ENCODE data around the gene ACTR3C. TPM values are rescaled to one million over a fixed set of nuclear protein-coding genes. Genes with fewer than 3 reads are reported as not detected.
"Not testable (repeated sequence)": the region's sequence is repeated elsewhere in the genome, so short reads cannot be mapped to it uniquely, and the experiment has no call there.

ACTR3C gene
- total and polyA plus RNA-seq, 2 of the 13 experiments (the other 11 are each of a cell fraction or from before 2014, with no cell fraction given): 3.8 to 7.5 TPM

DNA sequence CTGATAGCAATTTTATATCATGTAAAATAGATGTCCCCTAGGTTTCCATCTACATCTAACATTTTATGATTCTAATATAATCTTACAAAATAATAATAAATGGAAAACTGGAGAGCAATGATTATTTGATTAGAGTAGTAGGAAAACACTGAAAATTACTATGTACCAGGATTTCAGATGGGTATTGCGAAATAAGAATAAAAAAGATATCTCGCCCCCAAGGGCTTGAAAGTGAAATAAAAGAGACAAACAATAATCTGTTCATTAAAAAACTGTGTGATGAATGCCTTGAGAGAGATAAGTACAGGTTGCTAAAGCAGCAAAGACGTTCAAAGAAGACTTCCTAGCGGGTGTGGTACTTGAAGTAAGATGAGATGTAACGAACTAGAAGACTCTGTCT, 60.7 kb downstream of the ACTR3C start:
- H3K9ac ChIP-seq (ENCODE audit: insufficient read depth, low read depth, low read length); H2AFZ ChIP-seq (ENCODE audit: low read length); intact Hi-C loops (cut with micrococcal nuclease; ENCODE audit: unreplicated experiment); in situ Hi-C loops (cut with HindIII; ENCODE audit: extremely low pct_ligation_motif_present, low pct_unique_long_range_greater_than_20kb); H3K4me2 ChIP-seq (ENCODE audit: low read depth, low read length); H3K27me3 ChIP-seq (ENCODE audit: control insufficient read depth in 1 of 2, insufficient read depth in 2 of 2, low read length in 2 of 2); POLR2A ChIA-PET; H3K27ac ChIP-seq (ENCODE audit: extremely low read length, insufficient read depth, low read length); H3K79me2 ChIP-seq (ENCODE audit: insufficient read depth, low read length); DNase-seq (ENCODE audit: low spot score); H3K36me3 ChIP-seq (replicated peaks in 1 of 2; ENCODE audit: control insufficient read depth in 1 of 2, insufficient read depth in 2 of 2, low read length in 2 of 2); BruUV-seq (replicated peaks); H3K4me1 ChIP-seq (ENCODE audit: insufficient read depth, low read length); CTCF ChIA-PET (ENCODE audit: low intra/inter-chr PET ratio, low total read pairs); H3K4me3 ChIP-seq (replicated peaks in 1 of 3; ENCODE audit: insufficient read depth in 1 of 3, low read depth in 2 of 3, low read length in 3 of 3); FAIRE-seq; ATAC-seq; H3K9me3 ChIP-seq (ENCODE audit: low read length); H4K20me1 ChIP-seq (ENCODE audit: insufficient read depth, low read length): not testable (repeated sequence)
- TF ChIP-seq CEBPB (IDR thresholded peaks at IDR 0.05; ENCODE audit: borderline replicate concordance, low read depth, low read length): peak; percentile 20; the same call in 1 of the 2 replicates
- WGBS (ENCODE audit: low lambda C conversion rate): 89% methylated on average over 5 of the region's 5 CpGs

DNA sequence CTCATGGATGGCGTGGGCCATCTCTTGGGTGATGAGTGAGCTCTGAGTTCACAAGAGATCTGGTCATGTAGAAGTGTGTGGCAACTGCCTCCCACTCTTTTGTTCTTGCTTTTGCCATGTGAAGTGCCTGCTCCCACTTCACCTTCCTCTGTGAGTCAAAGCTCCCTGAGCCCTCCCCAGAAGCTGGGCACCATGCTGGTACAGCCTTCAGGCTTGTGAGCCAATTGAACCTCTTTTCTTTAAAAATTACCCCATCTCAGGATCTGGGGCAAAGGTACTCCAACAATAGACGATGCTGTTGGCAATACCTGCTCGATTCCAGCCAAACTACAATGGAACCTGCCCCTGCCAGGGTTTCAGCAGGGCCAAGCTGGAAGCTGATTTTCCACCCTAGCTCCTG, 75.6 kb downstream of the ACTR3C start:
- FAIRE-seq; H3K4me1 ChIP-seq (ENCODE audit: insufficient read depth, low read length); H3K79me2 ChIP-seq (ENCODE audit: insufficient read depth, low read length); POLR2A ChIA-PET; H3K36me3 ChIP-seq (replicated peaks in 1 of 2; ENCODE audit: control insufficient read depth in 1 of 2, insufficient read depth in 2 of 2, low read length in 2 of 2); BruUV-seq (replicated peaks); H3K4me2 ChIP-seq (ENCODE audit: low read depth, low read length); H3K4me3 ChIP-seq (replicated peaks in 1 of 3; ENCODE audit: insufficient read depth in 1 of 3, low read depth in 2 of 3, low read length in 3 of 3); in situ Hi-C loops (cut with HindIII; ENCODE audit: extremely low pct_ligation_motif_present, low pct_unique_long_range_greater_than_20kb); H3K9me3 ChIP-seq (ENCODE audit: low read length); H3K27me3 ChIP-seq (ENCODE audit: control insufficient read depth in 1 of 2, insufficient read depth in 2 of 2, low read length in 2 of 2); intact Hi-C loops (cut with micrococcal nuclease; ENCODE audit: unreplicated experiment); ATAC-seq; H2AFZ ChIP-seq (ENCODE audit: low read length); H3K9ac ChIP-seq (ENCODE audit: insufficient read depth, low read depth, low read length); DNase-seq (ENCODE audit: low spot score); H3K27ac ChIP-seq (ENCODE audit: extremely low read length, insufficient read depth, low read length); CTCF ChIA-PET (ENCODE audit: low intra/inter-chr PET ratio, low total read pairs); H4K20me1 ChIP-seq (ENCODE audit: insufficient read depth, low read length): not testable (repeated sequence)
- WGBS (ENCODE audit: low lambda C conversion rate): 69% methylated on average over 2 of the region's 3 CpGs

DNA sequence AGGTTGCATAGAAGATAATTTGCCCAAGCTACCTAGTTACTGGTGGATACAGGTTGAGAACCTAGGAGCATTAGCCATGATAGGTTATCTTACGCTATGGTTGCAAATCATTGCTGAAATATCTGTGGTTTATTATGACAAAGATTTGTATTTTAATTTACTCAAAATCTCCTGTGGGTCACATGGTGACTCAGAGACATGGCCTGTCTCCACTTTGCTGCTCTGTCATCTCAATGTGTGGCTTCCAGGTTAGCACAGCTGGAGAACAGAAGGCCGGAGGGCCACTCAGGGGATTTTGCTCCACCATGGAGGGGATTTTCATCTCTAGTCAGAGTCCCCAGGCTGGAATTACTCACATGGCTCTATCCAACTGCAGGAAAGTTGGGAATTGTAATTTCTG, 78.1 kb downstream of the ACTR3C start:
- H3K27ac ChIP-seq (ENCODE audit: extremely low read length, insufficient read depth, low read length); ATAC-seq; H3K9ac ChIP-seq (ENCODE audit: insufficient read depth, low read depth, low read length); POLR2A ChIA-PET; CTCF ChIA-PET (ENCODE audit: low intra/inter-chr PET ratio, low total read pairs); H3K9me3 ChIP-seq (ENCODE audit: low read length); H3K36me3 ChIP-seq (replicated peaks in 1 of 2; ENCODE audit: control insufficient read depth in 1 of 2, insufficient read depth in 2 of 2, low read length in 2 of 2); H4K20me1 ChIP-seq (ENCODE audit: insufficient read depth, low read length); H3K4me1 ChIP-seq (ENCODE audit: insufficient read depth, low read length); H3K4me2 ChIP-seq (ENCODE audit: low read depth, low read length); in situ Hi-C loops (cut with HindIII; ENCODE audit: extremely low pct_ligation_motif_present, low pct_unique_long_range_greater_than_20kb); H3K79me2 ChIP-seq (ENCODE audit: insufficient read depth, low read length); intact Hi-C loops (cut with micrococcal nuclease; ENCODE audit: unreplicated experiment); H3K27me3 ChIP-seq (ENCODE audit: control insufficient read depth in 1 of 2, insufficient read depth in 2 of 2, low read length in 2 of 2); H2AFZ ChIP-seq (ENCODE audit: low read length); DNase-seq (ENCODE audit: low spot score); FAIRE-seq; H3K4me3 ChIP-seq (replicated peaks in 1 of 3; ENCODE audit: insufficient read depth in 1 of 3, low read depth in 2 of 3, low read length in 3 of 3); BruUV-seq (replicated peaks): not testable (repeated sequence)
- 86% methylated on average over 2 of the region's 2 CpGs for WGBS (ENCODE audit: low lambda C conversion rate)

DNA sequence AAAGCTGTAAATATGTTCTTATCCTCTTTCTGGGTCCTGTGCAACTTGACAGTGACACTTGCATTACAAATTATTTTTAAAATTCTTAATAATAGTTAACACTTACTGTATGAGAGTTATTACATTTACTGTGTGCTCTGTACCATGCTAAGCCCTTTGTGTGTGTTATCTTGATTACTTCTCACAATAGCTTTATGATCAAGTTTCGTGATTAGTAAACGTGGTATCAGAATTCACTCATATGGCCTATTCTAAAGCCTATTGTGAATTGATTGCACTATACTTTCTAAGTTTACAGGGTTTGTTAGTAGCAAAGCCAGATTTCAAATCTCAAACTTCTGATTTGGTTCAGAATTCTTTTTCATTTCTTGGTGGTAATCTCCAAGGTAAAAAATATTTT, 80.4 kb downstream of the ACTR3C start:
- H4K20me1 ChIP-seq (ENCODE audit: insufficient read depth, low read length); CTCF ChIA-PET (ENCODE audit: low intra/inter-chr PET ratio, low total read pairs); FAIRE-seq; H3K4me3 ChIP-seq (replicated peaks in 1 of 3; ENCODE audit: insufficient read depth in 1 of 3, low read depth in 2 of 3, low read length in 3 of 3); H3K4me1 ChIP-seq (ENCODE audit: insufficient read depth, low read length); H3K79me2 ChIP-seq (ENCODE audit: insufficient read depth, low read length); BruUV-seq (replicated peaks); H3K27ac ChIP-seq (ENCODE audit: extremely low read length, insufficient read depth, low read length); H3K9ac ChIP-seq (ENCODE audit: insufficient read depth, low read depth, low read length); DNase-seq (ENCODE audit: low spot score); H3K27me3 ChIP-seq (ENCODE audit: control insufficient read depth in 1 of 2, insufficient read depth in 2 of 2, low read length in 2 of 2); in situ Hi-C loops (cut with HindIII; ENCODE audit: extremely low pct_ligation_motif_present, low pct_unique_long_range_greater_than_20kb); H3K9me3 ChIP-seq (ENCODE audit: low read length); H2AFZ ChIP-seq (ENCODE audit: low read length); POLR2A ChIA-PET; H3K4me2 ChIP-seq (ENCODE audit: low read depth, low read length); ATAC-seq; H3K36me3 ChIP-seq (replicated peaks in 1 of 2; ENCODE audit: control insufficient read depth in 1 of 2, insufficient read depth in 2 of 2, low read length in 2 of 2); intact Hi-C loops (cut with micrococcal nuclease; ENCODE audit: unreplicated experiment): not testable (repeated sequence)
- whole genome bisulfite sequencing (ENCODE audit: low lambda C conversion rate): 32% methylated on average over 2 of the region's 2 CpGs

Data from HepG2 (cell line).